ENCODE results near the gene ADGRG4. TPM values are rescaled to one million over a fixed set of nuclear protein-coding genes. Genes with fewer than 3 reads are reported as not detected.
"Not testable (repeated sequence)": the region's sequence is repeated elsewhere in the genome, so short reads cannot be mapped to it uniquely, and the experiment has no call there.

Gene ADGRG4
- total RNA-seq (2014; rRNA removed; shearing (Covaris generic); ENCODE audit: low replicate concordance) = not detected in 2 replicates

DNA sequence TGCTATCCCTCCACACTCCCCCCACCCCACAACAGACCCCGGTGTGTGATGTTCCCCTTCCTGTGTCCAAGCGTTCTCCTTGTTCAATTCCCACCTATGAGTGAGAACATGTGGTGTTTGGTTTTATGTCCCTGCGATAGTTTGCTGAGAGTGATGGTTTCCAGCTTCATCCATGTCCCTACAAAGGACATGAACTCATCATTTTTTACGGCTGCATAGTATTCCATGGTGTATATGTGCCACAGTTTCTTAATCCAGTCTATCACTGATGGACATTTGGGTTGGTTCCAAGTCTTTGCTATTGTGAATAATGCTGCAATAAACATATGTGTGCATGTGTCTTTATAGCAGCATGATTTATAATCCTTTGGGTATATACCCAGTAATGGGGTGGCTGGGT is at the start of gene ADGRG4:
Gene ADGRG4 (plus strand): TSS at position 243 of the 400 bp plus-strand sequence. CDS start 7,815 bp downstream, outside the sequence.
- H2AFZ ChIP-seq (ENCODE audit: low read length); H4K20me1 ChIP-seq (ENCODE audit: insufficient read depth, low read depth, low read length); H3K9me3 ChIP-seq (ENCODE audit: low read length): not testable (repeated sequence)

DNA sequence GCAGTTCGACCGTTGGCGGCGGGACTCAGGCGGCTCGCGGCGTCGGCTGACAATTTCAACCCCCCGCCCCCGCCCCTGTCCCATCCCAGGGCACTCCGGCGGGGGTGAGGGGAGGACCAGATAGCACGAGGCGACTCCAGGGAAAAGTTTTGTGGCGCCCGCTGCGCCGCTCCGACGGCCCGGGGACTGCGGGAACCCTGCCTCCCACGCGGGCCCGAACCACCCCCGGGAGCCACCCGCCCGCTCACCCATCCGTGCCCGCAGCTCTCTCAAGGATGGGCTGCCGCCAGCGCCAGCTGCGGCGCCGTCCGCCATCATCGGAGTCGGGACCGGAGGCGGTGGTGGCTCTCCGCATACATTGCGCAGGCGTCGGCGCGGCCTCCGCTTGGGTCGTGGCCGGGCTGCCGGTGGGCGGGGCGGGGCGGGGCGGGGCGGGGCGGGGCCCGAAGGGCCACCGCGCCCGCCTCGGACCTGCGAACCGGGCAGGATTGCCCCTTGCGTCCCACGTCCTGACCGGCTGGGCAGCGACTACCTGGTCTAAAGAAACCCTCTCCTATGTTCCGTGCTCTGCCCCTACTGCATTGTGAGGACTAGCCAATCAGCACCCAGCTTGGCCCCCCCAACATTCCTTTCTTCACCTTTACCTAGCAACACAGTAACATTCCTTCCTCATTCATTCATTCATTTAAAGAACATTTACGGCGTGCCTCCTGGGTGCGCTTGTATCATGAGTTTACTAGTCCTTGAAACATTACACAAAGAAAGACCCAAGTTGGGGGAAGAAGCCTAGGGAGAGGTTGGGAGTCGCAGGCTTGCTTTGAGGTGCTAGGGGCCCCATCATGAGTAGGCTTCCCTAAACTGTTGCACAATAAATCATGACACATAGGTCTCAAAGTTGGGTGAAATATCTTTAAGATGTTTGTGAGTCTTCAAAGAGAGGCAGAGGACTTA is 49.4 kb upstream of the ADGRG4 start, which contains the start of gene MAP7D3:
Gene MAP7D3 (minus strand): TSS at position 360 of the 951 bp plus-strand sequence. CDS start 42 bp downstream, at position 318.
- Histone ChIP-seq H3K9me2 (replicated peaks; ENCODE audit: insufficient read depth, low read length) (no peaks in the 10 kb centered on the region), H3K36me3 (ENCODE audit: insufficient read depth, low read length) (0 out of 2 replicates have a peak, but pooled peaks cover 5% of the 10 kb centered on the region), H3K4me1 (ENCODE audit: low read length) (peaks cover 17% of the 10 kb centered on the region), H3K27me3 (ENCODE audit: low read length) (no peaks in the 10 kb centered on the region), H3K4me2 (ENCODE audit: low read depth, low read length, poor library complexity, severe bottlenecking) (peak within 1 kb of the TSS; percentile 80), H3K79me2 (ENCODE audit: low read length) (peaks cover 42% of the 10 kb centered on the region), H4K20me1 (ENCODE audit: insufficient read depth, low read depth, low read length) (no peaks in the 10 kb centered on the region), H2AFZ (ENCODE audit: low read length) (peak within 1 kb of the TSS; percentile 56; the same call in 1 of the 2 replicates), H3K27ac (ENCODE audit: low read length) (0 out of 2 replicates have a peak within 1 kb of the TSS, but pooled peaks have one; percentile 30), H3K9ac (ENCODE audit: low read length) (peak within 1 kb of the TSS; percentile 85), H3K4me3 (ENCODE audit: low read length) (peak within 1 kb of the TSS; percentile 85), H3K9me3 (ENCODE audit: low read length) (no peaks in the 10 kb centered on the region)
- peak; percentile 82 for DNase-seq

More for the DNA sequence above, at the start of gene ADGRG4:
- not testable (repeated sequence) for H3K4me1 ChIP-seq (ENCODE audit: low read length); H3K4me2 ChIP-seq (ENCODE audit: low read depth, low read length, poor library complexity, severe bottlenecking); H3K27ac ChIP-seq (ENCODE audit: low read length); H3K4me3 ChIP-seq (ENCODE audit: low read length); H3K36me3 ChIP-seq (ENCODE audit: insufficient read depth, low read length); H3K9me2 ChIP-seq (replicated peaks; ENCODE audit: insufficient read depth, low read length); DNase-seq; H3K9ac ChIP-seq (ENCODE audit: low read length); H3K79me2 ChIP-seq (ENCODE audit: low read length); H3K27me3 ChIP-seq (ENCODE audit: low read length)

GRCh38 chrX:136255541-136255940 is 45.2 kb upstream of the ADGRG4 start:
- Histone ChIP-seq H3K4me2 (ENCODE audit: low read depth, low read length, poor library complexity, severe bottlenecking) (no peak overlapping the region), H3K9ac (ENCODE audit: low read length) (no peak overlapping the region), H4K20me1 (ENCODE audit: insufficient read depth, low read depth, low read length) (no peaks in the 10 kb centered on the region), H3K9me3 (ENCODE audit: low read length) (no peaks in the 10 kb centered on the region), H2AFZ (ENCODE audit: low read length) (no peak overlapping the region), H3K4me1 (ENCODE audit: low read length) (peaks cover 5% of the 10 kb centered on the region; the same call in 1 of the 2 replicates), H3K79me2 (ENCODE audit: low read length) (peaks cover under 1% of the 10 kb centered on the region), H3K9me2 (replicated peaks; ENCODE audit: insufficient read depth, low read length) (no peaks in the 10 kb centered on the region), H3K4me3 (ENCODE audit: low read length) (no peak overlapping the region), H3K27ac (ENCODE audit: low read length) (no peak overlapping the region), H3K36me3 (ENCODE audit: insufficient read depth, low read length) (no peaks in the 10 kb centered on the region), H3K27me3 (ENCODE audit: low read length) (no peaks in the 10 kb centered on the region)
- no peak for DNase-seq

GRCh38 chrX:136256026-136256425 is 44.7 kb upstream of the ADGRG4 start:
- Histone ChIP-seq H3K27ac (ENCODE audit: low read length) (no peak overlapping the region), H3K9me2 (replicated peaks; ENCODE audit: insufficient read depth, low read length) (no peaks in the 10 kb centered on the region), H3K27me3 (ENCODE audit: low read length) (no peaks in the 10 kb centered on the region), H3K4me2 (ENCODE audit: low read depth, low read length, poor library complexity, severe bottlenecking) (no peak overlapping the region), H3K4me3 (ENCODE audit: low read length) (no peak overlapping the region), H3K9ac (ENCODE audit: low read length) (no peak overlapping the region), H3K36me3 (ENCODE audit: insufficient read depth, low read length) (no peaks in the 10 kb centered on the region), H3K9me3 (ENCODE audit: low read length) (no peaks in the 10 kb centered on the region), H4K20me1 (ENCODE audit: insufficient read depth, low read depth, low read length) (no peaks in the 10 kb centered on the region), H3K4me1 (ENCODE audit: low read length) (peaks cover 5% of the 10 kb centered on the region; the same call in 1 of the 2 replicates), H3K79me2 (ENCODE audit: low read length) (no peaks in the 10 kb centered on the region), H2AFZ (ENCODE audit: low read length) (no peak overlapping the region)
- no peak for DNase-seq

DNA sequence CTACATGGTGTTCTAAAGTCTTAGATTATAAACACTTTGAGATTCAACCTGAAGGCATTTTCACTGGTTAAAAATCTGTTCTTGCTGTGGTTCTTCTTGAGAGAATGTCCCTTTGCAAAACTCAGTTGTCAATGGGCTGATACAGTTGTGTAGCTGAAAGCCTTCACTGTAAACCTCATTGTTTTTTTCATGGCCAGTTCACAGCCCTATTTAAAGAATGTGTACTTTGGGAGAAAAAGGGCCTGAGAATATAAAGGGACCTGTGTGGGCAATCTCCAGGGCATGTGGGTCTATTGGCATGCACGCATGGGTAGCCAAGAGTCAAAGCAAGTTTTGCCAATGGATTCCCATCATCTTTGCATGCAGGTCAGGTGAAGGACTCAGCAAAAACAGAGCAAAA is 41.8 kb upstream of the ADGRG4 start:
- no peak for DNase-seq
- Histone ChIP-seq H3K36me3 (ENCODE audit: insufficient read depth, low read length) (no peaks in the 10 kb centered on the region), H3K4me2 (ENCODE audit: low read depth, low read length, poor library complexity, severe bottlenecking) (no peak overlapping the region), H4K20me1 (ENCODE audit: insufficient read depth, low read depth, low read length) (no peaks in the 10 kb centered on the region), H3K27me3 (ENCODE audit: low read length) (no peaks in the 10 kb centered on the region), H3K4me1 (ENCODE audit: low read length) (no peaks in the 10 kb centered on the region), H3K9me2 (replicated peaks; ENCODE audit: insufficient read depth, low read length) (no peaks in the 10 kb centered on the region), H3K9ac (ENCODE audit: low read length) (no peak overlapping the region), H3K4me3 (ENCODE audit: low read length) (no peak overlapping the region), H3K79me2 (ENCODE audit: low read length) (no peaks in the 10 kb centered on the region), H3K27ac (ENCODE audit: low read length) (no peak overlapping the region), H2AFZ (ENCODE audit: low read length) (no peak overlapping the region), H3K9me3 (ENCODE audit: low read length) (no peaks in the 10 kb centered on the region)

GRCh38 chrX:136259543-136259942 is 41.2 kb upstream of the ADGRG4 start:
- H2AFZ ChIP-seq (ENCODE audit: low read length) = no peak overlapping the region
- no peak overlapping the region for H3K9ac ChIP-seq (ENCODE audit: low read length)
- no peaks in the 10 kb centered on the region for H3K79me2 ChIP-seq (ENCODE audit: low read length)
- H3K27ac ChIP-seq (ENCODE audit: low read length) = no peak overlapping the region
- DNase-seq = no peak
- no peaks in the 10 kb centered on the region for H3K9me2 ChIP-seq (replicated peaks; ENCODE audit: insufficient read depth, low read length)
- no peaks in the 10 kb centered on the region for H3K4me1 ChIP-seq (ENCODE audit: low read length)
- no peaks in the 10 kb centered on the region for H4K20me1 ChIP-seq (ENCODE audit: insufficient read depth, low read depth, low read length)
- no peaks in the 10 kb centered on the region for H3K27me3 ChIP-seq (ENCODE audit: low read length)
- no peaks in the 10 kb centered on the region for H3K9me3 ChIP-seq (ENCODE audit: low read length)
- H3K4me3 ChIP-seq (ENCODE audit: low read length) = no peak overlapping the region
- no peaks in the 10 kb centered on the region for H3K36me3 ChIP-seq (ENCODE audit: insufficient read depth, low read length)
- no peak overlapping the region for H3K4me2 ChIP-seq (ENCODE audit: low read depth, low read length, poor library complexity, severe bottlenecking)

DNA sequence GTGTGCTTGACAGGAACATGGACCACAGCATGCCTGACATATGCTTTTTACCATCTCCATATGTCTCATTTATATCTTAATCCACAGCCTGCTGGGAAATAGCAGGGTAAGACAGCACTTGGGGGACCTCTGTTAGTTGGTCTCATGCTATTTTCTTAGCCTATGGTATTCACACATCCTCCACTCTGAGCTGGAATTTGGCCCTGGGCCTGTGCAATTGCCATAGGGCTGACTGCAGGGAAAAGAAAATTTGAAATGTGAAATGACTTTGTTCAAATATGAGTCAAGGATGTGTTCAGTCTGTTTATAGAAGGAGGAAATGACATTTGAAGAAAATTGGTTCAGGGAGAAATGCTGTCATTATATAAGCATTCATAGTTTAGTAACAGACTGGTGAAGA is 40.0 kb upstream of the ADGRG4 start:
- no peaks in the 10 kb centered on the region for H3K4me1 ChIP-seq (ENCODE audit: low read length)
- no peak overlapping the region for H3K9ac ChIP-seq (ENCODE audit: low read length)
- H3K4me3 ChIP-seq (ENCODE audit: low read length) = no peak overlapping the region
- no peak overlapping the region for H3K4me2 ChIP-seq (ENCODE audit: low read depth, low read length, poor library complexity, severe bottlenecking)
- no peaks in the 10 kb centered on the region for H3K9me2 ChIP-seq (replicated peaks; ENCODE audit: insufficient read depth, low read length)
- DNase-seq = no peak
- H3K9me3 ChIP-seq (ENCODE audit: low read length) = no peaks in the 10 kb centered on the region
- no peaks in the 10 kb centered on the region for H4K20me1 ChIP-seq (ENCODE audit: insufficient read depth, low read depth, low read length)
- no peaks in the 10 kb centered on the region for H3K27me3 ChIP-seq (ENCODE audit: low read length)
- H2AFZ ChIP-seq (ENCODE audit: low read length) = no peak overlapping the region
- no peaks in the 10 kb centered on the region for H3K36me3 ChIP-seq (ENCODE audit: insufficient read depth, low read length)
- H3K79me2 ChIP-seq (ENCODE audit: low read length) = no peaks in the 10 kb centered on the region
- no peak overlapping the region for H3K27ac ChIP-seq (ENCODE audit: low read length)

- Histone ChIP-seq H3K27ac (ENCODE audit: low read length) (no peak overlapping the region), H3K36me3 (ENCODE audit: insufficient read depth, low read length) (no peaks in the 10 kb centered on the region), H3K9ac (ENCODE audit: low read length) (no peak overlapping the region), H2AFZ (ENCODE audit: low read length) (no peak overlapping the region), H3K79me2 (ENCODE audit: low read length) (no peaks in the 10 kb centered on the region), H3K9me2 (replicated peaks; ENCODE audit: insufficient read depth, low read length) (no peaks in the 10 kb centered on the region), H3K4me2 (ENCODE audit: low read depth, low read length, poor library complexity, severe bottlenecking) (no peak overlapping the region), H3K4me1 (ENCODE audit: low read length) (no peaks in the 10 kb centered on the region), H4K20me1 (ENCODE audit: insufficient read depth, low read depth, low read length) (no peaks in the 10 kb centered on the region), H3K27me3 (ENCODE audit: low read length) (no peaks in the 10 kb centered on the region), H3K4me3 (ENCODE audit: low read length) (no peak overlapping the region), H3K9me3 (ENCODE audit: low read length) (no peaks in the 10 kb centered on the region)
- DNase-seq = no peak
These were observed 39.4 kb upstream of the ADGRG4 start for GRCh38 chrX:136261321-136261720.

Measured in Karpas-422 (cell line).